KMS-11 (cell line): ENCODE results near the gene ICOSLG.
"Not testable (repeated sequence)": the region's sequence is repeated elsewhere in the genome, so short reads cannot be mapped to it uniquely, and the experiment has no call there.

Source experiments
- H2AFZ ChIP-seq: fragments of 200-600 bp; sonication (generic); 2 replicates; pipeline ENCODE4 v1.6.1; 2016; ENCODE audit warnings: antibody characterized with exemption, mixed run types, low read depth
- H3K27ac ChIP-seq: fragments of 200-600 bp; sonication (generic); 2 replicates; pipeline ENCODE4 v1.6.1; 2016; ENCODE audit warnings: mild to moderate bottlenecking, mixed run types
- H3K27me3 ChIP-seq: fragments of 200-600 bp; sonication (generic); 2 replicates; pipeline ENCODE4 v1.6.1; 2017; ENCODE audit warnings: mild to moderate bottlenecking, low read depth, mixed run types, moderate library complexity; ENCODE audit not compliant: insufficient read depth
- H3K36me3 ChIP-seq: fragments of 200-600 bp; sonication (generic); 2 replicates; pipeline ENCODE4 v1.6.1; 2017; ENCODE audit warnings: mild to moderate bottlenecking, mixed run types; ENCODE audit not compliant: insufficient read depth
- H3K4me1 ChIP-seq: fragments of 200-600 bp; sonication (generic); 2 replicates; pipeline ENCODE4 v1.6.1; 2016; ENCODE audit warnings: mild to moderate bottlenecking, low read depth, mixed run types; ENCODE audit not compliant: poor library complexity, severe bottlenecking
- H3K4me2 ChIP-seq: fragments of 200-600 bp; sonication (generic); 2 replicates; pipeline ENCODE4 v1.7.0; 2016; ENCODE audit warnings: mild to moderate bottlenecking, mixed run types
- H3K4me3 ChIP-seq: fragments of 200-600 bp; sonication (generic); IDR thresholded peaks from 2 replicates; pipeline ENCODE4 v1.6.1; 2017; ENCODE audit warnings: low read depth, low read length, mixed read lengths; ENCODE audit not compliant: insufficient read depth
- H3K79me2 ChIP-seq: fragments of 200-600 bp; sonication (generic); 2 replicates; pipeline ENCODE4 v1.6.1; 2016; ENCODE audit warnings: low read depth, mixed run types; ENCODE audit not compliant: insufficient read depth
- H3K9ac ChIP-seq: fragments of 200-600 bp; sonication (generic); 2 replicates; pipeline ENCODE4 v1.6.1; 2016; ENCODE audit warnings: mild to moderate bottlenecking, mixed run types
- H4K20me1 ChIP-seq: fragments of 200-600 bp; sonication (generic); 2 replicates; pipeline ENCODE4 v1.6.1; 2016; ENCODE audit warnings: mild to moderate bottlenecking, mixed run types; ENCODE audit not compliant: insufficient read depth
- CTCF ChIP-seq: fragments of 200-600 bp; sonication (generic); conservative IDR thresholded peaks from 2 replicates; pipeline ENCODE4 v1.6.1; 2017; ENCODE audit warnings: low read depth, mild to moderate bottlenecking, antibody characterized with exemption, low read length, moderate library complexity, mixed read lengths

Gene ICOSLG, protein sequence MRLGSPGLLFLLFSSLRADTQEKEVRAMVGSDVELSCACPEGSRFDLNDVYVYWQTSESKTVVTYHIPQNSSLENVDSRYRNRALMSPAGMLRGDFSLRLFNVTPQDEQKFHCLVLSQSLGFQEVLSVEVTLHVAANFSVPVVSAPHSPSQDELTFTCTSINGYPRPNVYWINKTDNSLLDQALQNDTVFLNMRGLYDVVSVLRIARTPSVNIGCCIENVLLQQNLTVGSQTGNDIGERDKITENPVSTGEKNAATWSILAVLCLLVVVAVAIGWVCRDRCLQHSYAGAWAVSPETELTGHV

DNA sequence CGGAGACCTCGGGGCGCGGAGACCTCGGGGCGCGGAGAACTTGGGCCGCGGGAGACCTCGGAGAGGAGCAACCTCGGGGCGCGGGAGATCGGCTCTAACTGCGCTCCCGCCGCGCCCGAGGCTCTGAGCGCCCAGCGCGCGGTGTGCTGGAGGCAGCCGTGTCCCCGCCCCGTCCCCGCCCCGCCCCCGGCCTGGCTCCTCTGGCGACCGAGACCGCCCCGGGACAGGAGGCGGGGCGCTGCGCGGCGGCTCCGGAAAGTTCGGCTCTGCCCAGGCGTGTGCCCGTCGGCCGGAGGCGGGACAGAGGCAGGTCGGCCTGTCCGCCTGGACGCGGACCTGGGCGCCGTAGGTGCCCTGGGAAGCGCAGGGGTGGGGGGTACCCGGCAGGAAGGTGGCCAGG lies at the start of gene ICOSLG:
Gene ICOSLG (minus strand): TSS at position 102 of the 400 bp plus-strand sequence. CDS start 126 bp downstream, outside the sequence.
- H3K27me3 ChIP-seq, H3K4me3 ChIP-seq: not testable (repeated sequence)

DNA sequence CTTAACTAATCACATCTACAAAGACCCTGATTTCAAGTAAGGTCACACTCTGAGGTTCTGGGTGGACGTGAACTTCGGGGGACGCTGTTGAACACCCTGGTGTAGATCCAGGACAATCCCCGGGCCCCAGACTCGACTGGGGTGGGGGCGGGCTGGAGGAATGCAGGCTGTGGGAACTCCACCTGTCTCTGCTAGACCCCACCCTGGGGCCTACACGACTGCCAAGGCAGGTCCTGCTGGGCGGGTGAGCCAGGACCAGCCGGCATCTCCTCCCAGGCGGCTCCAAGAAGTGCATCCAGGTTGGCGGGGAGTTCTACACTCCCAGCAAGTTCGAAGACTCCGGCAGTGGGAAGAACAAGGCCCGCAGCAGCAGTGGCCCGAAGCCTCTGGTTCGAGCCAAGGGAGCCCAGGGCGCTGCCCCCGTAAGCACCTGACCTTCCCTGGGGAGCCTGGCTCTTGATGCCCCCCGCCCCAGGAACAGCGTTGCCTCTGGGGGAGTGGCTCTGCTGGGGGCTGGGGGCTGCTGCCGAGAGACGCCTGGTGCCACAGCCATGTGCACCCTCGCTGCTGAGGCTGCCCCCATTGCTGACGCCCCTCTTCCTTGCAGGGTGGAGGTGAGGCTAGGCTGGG lies 48.8 kb upstream of the ICOSLG start:
- Histone ChIP-seq H3K4me3 (no peak overlapping the region), H3K4me1 (peaks cover 3% of the 10 kb centered on the region), H3K79me2 (no peaks in the 10 kb centered on the region), H3K36me3 (no peaks in the 10 kb centered on the region), H2AFZ (no peak overlapping the region), H3K4me2 (no peak overlapping the region), H3K27me3 (peaks cover 75% of the 10 kb centered on the region), H3K9ac (no peak overlapping the region), H4K20me1 (no peaks in the 10 kb centered on the region), H3K27ac (no peak overlapping the region)
- TF ChIP-seq CTCF = no peak

More for the DNA sequence above, at the start of gene ICOSLG:
- H3K4me1 ChIP-seq, H3K79me2 ChIP-seq, H4K20me1 ChIP-seq, H3K36me3 ChIP-seq, H3K9ac ChIP-seq, H3K4me2 ChIP-seq, H3K27ac ChIP-seq, H2AFZ ChIP-seq: not testable (repeated sequence)

DNA sequence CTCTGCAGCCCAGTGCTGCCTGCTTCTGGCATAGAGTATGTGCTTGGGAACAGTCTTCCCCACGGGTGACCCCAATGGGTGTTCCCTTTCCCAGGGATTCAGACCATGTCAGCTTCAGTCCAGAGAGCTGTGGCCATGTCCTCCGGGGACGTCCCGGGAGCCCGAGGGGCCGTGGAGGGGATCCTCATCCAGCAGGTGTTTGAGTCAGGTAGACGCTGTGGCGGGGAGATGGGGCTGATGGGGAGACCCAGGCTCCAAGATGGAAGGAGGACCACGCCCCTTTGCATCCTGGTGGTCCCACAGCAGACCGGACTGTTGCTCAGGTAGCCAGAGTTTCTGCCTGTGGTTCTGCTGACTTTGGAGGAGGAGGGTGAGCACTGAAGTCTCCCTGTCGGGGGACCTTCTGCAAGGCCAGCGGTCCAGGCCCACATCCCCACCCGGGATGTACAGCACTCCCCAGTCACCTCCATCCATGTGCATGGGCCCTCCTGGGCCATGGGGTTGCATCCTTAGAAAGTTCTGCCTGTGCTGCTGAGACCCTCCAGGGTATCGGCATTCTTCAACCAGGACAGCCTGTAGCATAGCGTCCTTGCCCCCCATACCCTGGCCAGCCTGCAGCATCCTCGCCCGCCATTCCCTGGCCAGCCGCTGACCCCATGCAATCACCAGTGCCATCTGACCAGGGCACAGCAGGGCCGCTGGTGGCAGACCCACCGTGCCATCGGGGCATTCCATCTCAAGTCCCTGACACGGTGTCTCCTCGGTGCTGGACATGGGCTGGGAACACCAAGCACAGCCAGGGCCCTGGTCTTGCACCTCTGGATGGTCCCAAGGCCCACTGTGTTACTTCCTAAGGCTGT lies 47.7 kb upstream of the ICOSLG start:
- Histone ChIP-seq H3K27me3 (peaks cover 82% of the 10 kb centered on the region), H4K20me1 (no peaks in the 10 kb centered on the region), H2AFZ (no peak overlapping the region), H3K4me3 (no peak overlapping the region), H3K27ac (no peak overlapping the region), H3K4me1 (peaks cover 3% of the 10 kb centered on the region), H3K9ac (no peak overlapping the region), H3K79me2 (no peaks in the 10 kb centered on the region), H3K36me3 (no peaks in the 10 kb centered on the region), H3K4me2 (no peak overlapping the region)
- TF ChIP-seq CTCF = no peak

DNA sequence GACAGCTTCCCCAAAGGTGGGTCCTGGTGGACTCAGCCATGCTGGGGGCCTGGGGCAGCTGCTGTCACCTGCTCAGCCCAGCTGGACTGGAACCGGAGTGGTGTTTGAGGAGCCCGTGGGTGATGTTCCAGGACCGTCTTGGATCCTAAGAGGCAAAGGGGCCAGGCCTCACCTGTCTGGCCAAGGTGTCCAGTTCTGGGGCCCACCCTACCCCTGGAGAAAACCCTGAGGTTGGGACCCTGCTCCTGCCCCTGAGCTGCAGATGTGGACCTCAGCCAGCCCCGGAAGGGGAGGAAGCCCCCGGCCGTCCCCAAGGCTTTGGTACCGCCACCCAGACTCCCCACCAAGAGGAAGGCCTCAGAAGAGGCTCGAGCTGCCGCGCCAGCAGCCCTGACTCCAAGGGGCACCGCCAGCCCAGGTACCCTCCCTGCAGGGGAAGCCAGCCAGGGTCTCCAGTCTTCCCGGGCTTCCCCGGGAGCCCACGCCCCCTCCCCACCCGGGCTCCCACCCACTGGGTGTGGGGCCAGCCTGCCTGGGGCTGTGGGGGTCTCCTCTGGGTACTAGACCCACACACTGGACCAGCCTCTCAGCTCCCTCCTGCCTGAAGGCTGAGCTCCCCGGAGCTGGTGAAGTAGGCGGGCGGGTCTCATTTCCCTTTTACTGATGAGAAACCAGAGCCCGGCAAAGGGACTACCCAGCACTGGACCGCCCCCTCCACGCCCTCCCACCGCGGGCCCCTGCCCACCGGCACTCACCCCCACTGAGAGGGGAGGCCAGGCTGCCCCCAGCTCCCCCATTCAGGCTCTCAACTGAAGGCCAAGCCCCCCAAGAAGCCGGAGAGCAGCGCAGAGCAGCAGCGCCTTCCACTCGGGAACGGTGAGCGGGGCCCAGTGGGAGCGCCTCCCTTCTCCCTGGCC lies 46.2 kb upstream of the ICOSLG start:
- Histone ChIP-seq H3K36me3 (no peaks in the 10 kb centered on the region), H3K9ac (no peak overlapping the region), H3K4me2 (no peak overlapping the region), H3K79me2 (no peaks in the 10 kb centered on the region), H3K4me3 (no peak overlapping the region), H3K27me3 (peaks cover 78% of the 10 kb centered on the region), H3K4me1 (no peaks in the 10 kb centered on the region), H2AFZ (no peak overlapping the region), H3K27ac (no peak overlapping the region), H4K20me1 (no peaks in the 10 kb centered on the region)
- TF ChIP-seq CTCF = no peak
